Epithelial cell of proximal tubule (primary cell): ENCODE data around the gene NAV2. TPM values are rescaled to one million over a fixed set of nuclear protein-coding genes. Genes with fewer than 3 reads are reported as not detected.

Experiments used
- DNase-seq: peaks from one replicate; pipeline ENCODE4 v3.0.0-alpha.2; 2011; ENCODE audit warnings: low read depth
- H3K4me3 ChIP-seq: 2 replicates; pipeline ENCODE4 v1.5.1; 2011; ENCODE audit warnings: low read depth, mild to moderate bottlenecking, low read length
- CTCF ChIP-seq: conservative IDR thresholded peaks from 2 replicates; pipeline ENCODE4 v1.5.1; 2012; ENCODE audit warnings: low read depth, mild to moderate bottlenecking, low read length
- total RNA-seq: library from RNA; depleted of rRNA; stranded (reverse); fragments of >200 nt; gene quantifications from 2 replicates; pipeline ENCODE4 v1.2.3, GENCODE V29; 2015

NAV2 gene
- total RNA-seq, 1 donor from 2014 or later, result 19.0 TPM

GRCh38 chr11:19832901-19833300 is 120.3 kb downstream of the NAV2 start:
- no peak overlapping the region for H3K4me3 ChIP-seq
- DNase-seq, result no peak
- TF ChIP-seq CTCF, result no peak

GRCh38 chr11:19834771-19835170 is 122.1 kb downstream of the NAV2 start:
- H3K4me3 ChIP-seq, result no peak overlapping the region
- no peak for DNase-seq
- TF ChIP-seq CTCF, result no peak

DNA sequence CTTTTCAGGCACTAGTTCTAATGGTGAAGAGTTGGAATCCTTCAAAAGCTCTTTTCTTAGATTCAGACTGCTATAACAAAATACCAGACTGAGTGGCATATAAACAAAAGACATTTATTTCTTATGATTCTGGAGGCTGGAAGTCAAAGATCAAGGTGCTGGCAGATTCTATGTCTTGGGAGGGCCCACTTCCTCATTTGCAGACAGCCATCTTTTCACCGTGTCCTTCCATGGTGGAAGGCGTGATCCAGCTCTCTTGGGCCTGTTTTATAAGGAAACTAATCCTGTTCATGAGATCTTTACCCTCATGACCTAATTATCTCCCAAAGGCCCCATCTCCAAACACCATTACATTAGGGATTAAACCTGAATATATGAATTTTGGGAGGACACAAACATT is 124.0 kb downstream of the NAV2 start:
- no peak for DNase-seq
- TF ChIP-seq CTCF, result no peak

DNA sequence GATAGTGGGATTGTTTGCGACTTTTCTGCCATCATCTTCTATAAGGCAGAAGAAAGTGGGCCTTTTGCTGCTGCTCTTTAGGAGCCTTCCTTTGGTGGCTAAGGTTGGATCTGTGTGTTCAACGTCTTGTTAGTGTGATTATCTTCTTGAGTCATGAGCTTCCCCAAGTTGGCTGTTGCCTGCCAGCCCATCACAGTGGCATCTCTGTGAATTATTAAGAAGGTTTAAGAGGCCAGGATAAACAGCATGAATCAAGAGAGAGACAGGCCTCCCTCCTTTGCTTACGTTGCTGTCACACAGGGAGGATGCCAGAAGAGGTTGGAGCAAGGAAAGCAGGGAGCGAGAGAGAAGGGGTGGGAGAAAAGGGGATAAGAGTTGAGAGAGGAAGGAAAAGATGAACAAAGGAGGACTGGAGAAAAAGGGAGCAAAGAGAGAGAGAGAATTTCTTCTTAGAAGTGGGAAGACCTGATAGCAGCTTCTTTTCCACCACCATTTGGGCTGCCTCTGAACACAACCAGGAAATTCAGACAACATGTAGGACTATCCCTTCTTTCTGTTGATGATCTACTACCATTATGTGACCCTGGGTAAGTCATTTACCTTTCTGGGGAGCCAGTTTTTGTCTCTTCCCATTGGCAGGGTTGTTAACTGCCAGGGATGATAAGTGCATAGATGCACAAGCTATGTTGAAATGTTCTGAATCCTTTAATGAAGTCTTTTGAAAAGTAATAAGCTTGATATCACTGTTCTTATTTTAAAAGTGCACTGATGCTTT is 126.5 kb downstream of the NAV2 start:
- no peak for TF ChIP-seq CTCF
- no peak overlapping the region for H3K4me3 ChIP-seq
- DNase-seq, result peak; percentile 79

More for the DNA sequence above, 124.0 kb downstream of the NAV2 start:
- no peak overlapping the region for H3K4me3 ChIP-seq

GRCh38 chr11:19840961-19841360 is 128.3 kb downstream of the NAV2 start:
- DNase-seq, result no peak
- no peak for TF ChIP-seq CTCF
- no peak overlapping the region for H3K4me3 ChIP-seq

DNA sequence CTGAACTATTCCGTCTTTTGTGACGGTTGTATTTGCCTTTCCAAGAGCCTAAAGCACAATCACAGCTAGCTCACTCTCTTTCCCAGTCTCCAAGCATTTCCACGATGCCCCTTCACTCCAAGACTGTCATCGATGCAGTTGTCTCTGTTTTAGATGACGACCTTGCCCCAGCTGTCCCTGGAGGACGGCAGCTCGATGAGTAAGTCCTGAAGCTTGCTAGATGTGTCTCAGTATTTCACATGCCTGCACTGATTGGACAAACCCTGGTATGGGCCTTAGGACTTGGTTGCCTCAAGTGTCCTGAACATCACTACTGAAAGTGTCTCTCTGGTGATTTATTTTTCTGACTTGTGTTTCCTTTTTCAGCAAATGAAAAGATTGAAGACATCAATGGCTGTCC is 129.9 kb downstream of the NAV2 start:
- no peak for DNase-seq
- no peak for TF ChIP-seq CTCF
- H3K4me3 ChIP-seq, result no peak overlapping the region

GRCh38 chr11:19843079-19843478 is 130.4 kb downstream of the NAV2 start:
- no peak overlapping the region for H3K4me3 ChIP-seq
- no peak for TF ChIP-seq CTCF
- no peak for DNase-seq
